Heart right ventricle (tissue), 16 donors: ENCODE measurements around the gene JAM3. TPM values are rescaled to one million over a fixed set of nuclear protein-coding genes. Genes with fewer than 3 reads are reported as not detected.

Source experiments
- ATAC-seq, 8 donors: fragments of 200-7000 bp; cut with Tn5 transposase; one replicate each; pipeline ENCODE4 v1.9.1; 2020; ENCODE audit warnings: mild to moderate bottlenecking in 8 of 8, moderate library complexity in 8 of 8, moderate number of reproducible peaks in 1 of 8
- DNase-seq, 2 donors: peaks; one replicate each; pipeline ENCODE4 v3.0.0-alpha.2; 2020
- H3K27ac ChIP-seq, 10 donors: fragments of 200-600 bp; sonication (generic) in 2 of 10; one replicate each; pipeline versions ENCODE4 v1.5.0 to v1.8.0; 2020 to 2022; ENCODE audit warnings: mild to moderate bottlenecking in 3 of 10
- H3K27me3 ChIP-seq, 7 donors: fragments of 200-600 bp; one replicate each; pipeline ENCODE4 v1.8.0; 2021 to 2022; ENCODE audit warnings: mild to moderate bottlenecking in 2 of 7
- H3K36me3 ChIP-seq, 9 donors: fragments of 200-600 bp; sonication (generic) in 1 of 9; one replicate each; pipeline versions ENCODE4 v1.5.0 to v1.8.0; 2020 to 2022; ENCODE audit warnings: mild to moderate bottlenecking in 2 of 9
- H3K4me1 ChIP-seq, 9 donors: fragments of 200-600 bp; sonication (generic) in 1 of 9; one replicate each; pipeline versions ENCODE4 v1.5.0 to v1.8.0; 2020 to 2022; ENCODE audit warnings: mild to moderate bottlenecking in 4 of 9
- H3K4me3 ChIP-seq, 10 donors: fragments of 200-600 bp; sonication (generic) in 2 of 10; one replicate each; pipeline versions ENCODE4 v1.5.0 to v1.8.0; 2020 to 2022; ENCODE audit warnings: mild to moderate bottlenecking in 7 of 10, moderate library complexity in 2 of 10
- H3K9me3 ChIP-seq, 11 donors: fragments of 200-600 bp in 10 of 11; sonication (generic) in 2 of 11; one replicate each; pipeline versions ENCODE4 v1.5.0 to v1.8.0; 2013 to 2022; ENCODE audit warnings: mild to moderate bottlenecking in 2 of 11, control low read depth in 1 of 11, moderate library complexity in 1 of 11
- CTCF ChIP-seq, 9 donors: fragments of 200-600 bp; sonication (generic) in 2 of 9; IDR thresholded peaks; one replicate each; pipeline versions ENCODE4 v1.5.0 to v1.8.0; 2021 to 2022; ENCODE audit warnings: antibody characterized with exemption in 9 of 9, mild to moderate bottlenecking in 5 of 9, moderate library complexity in 1 of 9
- WGBS, 2 donors: extraction: QIAGEN DNeasy Blood & Tissue Kit; methylation state at CpG; one replicate each; pipeline ENCODE4 v1.1.7; 2013; ENCODE audit warnings: inconsistent platforms in 1 of 2; 5-methylcytosine and 5-hydroxymethylcytosine counted together
- intact Hi-C, 10 donors: fragments of 100-400 bp; cut with DNase I; formaldehyde crosslinking; loops; one replicate each; pipeline versions ENCODE4 v1.11.1 to v1.14.2; 2022
- polyA plus RNA-seq, 2 donors: library from polyadenylated mRNA; stranded (reverse); fragments of 200-250 nt; gene quantifications; one replicate each; pipeline ENCODE4 v1.2.3, GENCODE V29; 2013
- total RNA-seq, 10 donors: library from RNA; stranded (reverse); fragmentation: NEBNext Ultra II Directional in 3 of 10; extraction: Animal tissue kit (Norgen Biotek cat#: 25700) in 3 of 10; gene quantifications; one replicate each; pipeline versions ENCODE4 v1.2.1 to v1.2.4, GENCODE V29; 2021 to 2023
- donor health status: Arrhythmogenic right ventricular cardiomyopathy.
- donor health status: ischemic (EF 13 %, LVEDD 7.1; RV severe dilation, severe dysfunction).
- donor health status: healthy with polysubstance abuse.
- donor health status: DM: no; HTN: yes; CAD: no.
- donor health status: DM: no; HTN: no; CAD: no.
- donor health status: ischemic (EF 25% LVEDD 6.9; RV normal size, moderate dysfunction).
- donor health status: ischemic (EF 25% LVEDD 5.7; RV mildly dilated, moderate dysfunction).
- donor health status: healthy.
- donor health status: DM: yes; HTN: yes; CAD: no.
- donor health status: Ischemic cardiomyopathy.
- donor health status: ischemic (EF 35%, LVEDD 5.7; RV mildly dilated, moderate dysfunction).
- donor health status: nonischemic (EF 11% LVEDD 7.7; RV severe dilation, severe dysfunction).
- donor health status: DM: yes; HTN: yes; CAD: no.
- donor health status: PGD.
- donor health status: ischemic (EF 29% LVEDD 5.4; RV normal size, mild dysfunction).
- donor health status: nonischemic (EF 23%, LVEDD 6.1; RV moderate dilation, normal function).

The JAM3 gene
- total and polyA plus RNA-seq, 12 donors = 12.7 to 55.4 (median 29.0) TPM

GRCh38 chr11:134158023-134158422 lies 89.2 kb downstream of the JAM3 start:
- Histone ChIP-seq H3K4me1 (no peaks in the 10 kb centered on the region), H3K36me3 (peaks cover 0 to 100% (median 41%) of the 10 kb centered on the region in 9 donors), H3K9me3 (no peaks in the 10 kb centered on the region), H3K4me3 (no peak overlapping the region), H3K27me3 (no peaks in the 10 kb centered on the region), H3K27ac (no peak overlapping the region)
- TF ChIP-seq CTCF (IDR thresholded peaks at IDR 0.05) = no peak
- intact Hi-C loops = no loop called here
- ATAC-seq (no peak), DNase-seq (no peak)
- 97 to 99% methylated on average over 9 of the region's 9 CpGs for WGBS, 2 donors

GRCh38 chr11:134159652-134160051 lies 90.8 kb downstream of the JAM3 start:
- no peak for DNase-seq
- no peak overlapping the region for H3K4me3 ChIP-seq
- ATAC-seq = no peak
- H3K9me3 ChIP-seq = no peaks in the 10 kb centered on the region
- WGBS, 2 donors = 90 to 97% methylated on average over 9 of the region's 9 CpGs
- no peak overlapping the region for H3K27ac ChIP-seq
- no peaks in the 10 kb centered on the region for H3K27me3 ChIP-seq
- intact Hi-C loops = no loop called here
- no peaks in the 10 kb centered on the region for H3K4me1 ChIP-seq
- no peak for TF ChIP-seq CTCF (IDR thresholded peaks at IDR 0.05)
- H3K36me3 ChIP-seq = peaks cover 0 to 99% (median 37%) of the 10 kb centered on the region in 9 donors

GRCh38 chr11:134164490-134165370 lies 95.9 kb downstream of the JAM3 start:
- no peak for DNase-seq
- Histone ChIP-seq H3K4me3 (no peak overlapping the region), H3K9me3 (no peaks in the 10 kb centered on the region), H3K27me3 (no peaks in the 10 kb centered on the region), H3K27ac (no peak overlapping the region), H3K4me1 (no peaks in the 10 kb centered on the region), H3K36me3 (peaks cover 0 to 78% (median 29%) of the 10 kb centered on the region in 9 donors)
- intact Hi-C loops = no loop called here
- no peak for TF ChIP-seq CTCF (IDR thresholded peaks at IDR 0.05)
- 90 to 96% methylated on average over 11 of the region's 11 CpGs for WGBS, 2 donors
- ATAC-seq = no peak

GRCh38 chr11:134170177-134170918 lies 101.5 kb downstream of the JAM3 start:
- no peaks in the 10 kb centered on the region for H3K27me3 ChIP-seq
- no peak for ATAC-seq
- 96 to 97% methylated on average over 6 of the region's 6 CpGs for WGBS, 2 donors
- no peak for TF ChIP-seq CTCF (IDR thresholded peaks at IDR 0.05)
- intact Hi-C loops = no loop called here
- no peak overlapping the region for H3K4me3 ChIP-seq
- no peak for DNase-seq
- H3K27ac ChIP-seq = no peak overlapping the region
- H3K9me3 ChIP-seq = no peaks in the 10 kb centered on the region
- H3K36me3 ChIP-seq = peaks cover 0 to 76% (median 23%) of the 10 kb centered on the region in 9 donors
- no peaks in the 10 kb centered on the region for H3K4me1 ChIP-seq
